GM18907 (cell line): Measurements from ENCODE around the gene LMBRD2.
"Not testable (repeated sequence)": the region's sequence is repeated elsewhere in the genome, so short reads cannot be mapped to it uniquely, and the experiment has no call there.

Experiments used
- ATAC-seq: cut with Tn5 transposase; IDR thresholded peaks from one replicate; pipeline ENCODE4 v1.9.1; 2021; ENCODE audit warnings: mild to moderate bottlenecking, moderate library complexity; ENCODE audit not compliant: unreplicated experiment

Gene LMBRD2

GRCh38 chr5:36151434-36152323 is at the start of gene LMBRD2, which contains the start of gene SKP2:
LMBRD2 (minus strand) TSS chr5:36151887; CDS start chr5:36143349, 8,538 bp downstream.
SKP2 (plus strand) TSS chr5:36152111; CDS start chr5:36152263, 152 bp downstream.
- ATAC-seq: peak; percentile 99

GRCh38 chr5:36200513-36200912 is 48.8 kb upstream of the LMBRD2 start:
- no peak for ATAC-seq

- ATAC-seq: no peak
These were observed 47.9 kb upstream of the LMBRD2 start for GRCh38 chr5:36199620-36200019.

GRCh38 chr5:36198783-36199182 is 47.1 kb upstream of the LMBRD2 start:
- not testable (repeated sequence) for ATAC-seq

- ATAC-seq: no peak
These were observed 46.6 kb upstream of the LMBRD2 start for GRCh38 chr5:36198281-36198680.

GRCh38 chr5:36193746-36194145 is 42.1 kb upstream of the LMBRD2 start:
- no peak for ATAC-seq

- ATAC-seq: not testable (repeated sequence)
These were observed 32.7 kb upstream of the LMBRD2 start for GRCh38 chr5:36184408-36184807.

GRCh38 chr5:36181774-36182173 is 30.1 kb upstream of the LMBRD2 start:
- ATAC-seq: no peak

- ATAC-seq: no peak
These were observed 29.1 kb upstream of the LMBRD2 start for GRCh38 chr5:36180556-36181350.

- no peak for ATAC-seq
These were observed 28.3 kb upstream of the LMBRD2 start for GRCh38 chr5:36179950-36180349.

- no peak for ATAC-seq
These were observed 26.8 kb upstream of the LMBRD2 start for GRCh38 chr5:36178524-36178890.

GRCh38 chr5:36177715-36178523 is 26.2 kb upstream of the LMBRD2 start:
- peak; percentile 32 for ATAC-seq

GRCh38 chr5:36177154-36177553 is 25.5 kb upstream of the LMBRD2 start:
- ATAC-seq: peak; percentile 95

GRCh38 chr5:36175043-36175442 is 23.4 kb upstream of the LMBRD2 start:
- no peak for ATAC-seq

GRCh38 chr5:36174119-36174518 is 22.4 kb upstream of the LMBRD2 start:
- no peak for ATAC-seq

GRCh38 chr5:36173426-36173825 is 21.7 kb upstream of the LMBRD2 start:
- ATAC-seq: no peak

GRCh38 chr5:36172599-36172998 is 20.9 kb upstream of the LMBRD2 start:
- no peak for ATAC-seq

- ATAC-seq: no peak
These were observed 19.2 kb upstream of the LMBRD2 start for GRCh38 chr5:36170832-36171424.

GRCh38 chr5:36168737-36169136 is 17.1 kb upstream of the LMBRD2 start:
- ATAC-seq: no peak

GRCh38 chr5:36164461-36164860 is 12.8 kb upstream of the LMBRD2 start:
- no peak for ATAC-seq
